Measurements from ENCODE around the gene SRGAP3.

DNA sequence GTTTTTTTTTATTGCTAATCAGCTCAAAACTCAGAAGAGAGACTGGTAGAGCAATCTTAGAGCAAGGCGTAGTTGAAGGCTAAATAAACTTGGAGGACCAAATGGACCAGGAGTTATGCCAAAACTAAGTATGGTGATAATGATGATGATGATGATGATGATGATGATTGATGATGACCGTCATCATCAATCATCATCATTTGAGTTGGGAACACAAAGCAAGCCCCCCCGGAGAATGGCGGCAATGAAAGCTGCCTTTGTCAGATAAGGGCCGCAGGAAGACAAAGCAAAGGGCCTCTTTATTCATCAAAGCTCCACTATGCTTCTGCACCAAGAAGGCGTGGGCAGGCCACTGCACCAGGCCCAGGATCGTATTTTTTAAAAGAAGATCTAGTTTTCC is 204.1 kb downstream of the SRGAP3 start:
- TF ChIP-seq CTCF (IDR thresholded peaks at IDR 0.05; ENCODE audit: low read depth, low read length): no peak
- no peak for TF ChIP-seq EZH2phosphoT487 (IDR thresholded peaks at IDR 0.05; ENCODE audit: low read depth)

All from OCI-LY3 (cell line).